Hepatocyte (in vitro differentiated cells): ENCODE results near the gene SERF2. TPM values are rescaled to one million over a fixed set of nuclear protein-coding genes. Genes with fewer than 3 reads are reported as not detected.

Experiments
- DNase-seq: peaks from one replicate; pipeline ENCODE4 v3.0.0-alpha.2; 2016; ENCODE audit warnings: low spot score
- H2AFZ ChIP-seq: fragments of 200-600 bp; sonication (generic); 2 replicates; pipeline ENCODE4 v1.6.0; 2016; ENCODE audit warnings: antibody characterized with exemption, mild to moderate bottlenecking
- H3K27ac ChIP-seq: fragments of 200-600 bp; sonication (generic); 2 replicates; pipeline ENCODE4 v1.5.1; 2016; ENCODE audit warnings: mild to moderate bottlenecking
- H3K27me3 ChIP-seq: fragments of 200-600 bp; sonication (generic); 2 replicates; pipeline ENCODE4 v1.6.1; 2016
- H3K36me3 ChIP-seq: fragments of 200-600 bp; sonication (generic); replicated peaks from 2 replicates; pipeline ENCODE4 v1.5.1; 2016; ENCODE audit warnings: low read depth; ENCODE audit not compliant: insufficient read depth
- H3K4me1 ChIP-seq: fragments of 200-600 bp; sonication (generic); 2 replicates; pipeline ENCODE4 v1.5.1; 2016; ENCODE audit warnings: mild to moderate bottlenecking, moderate library complexity; ENCODE audit not compliant: insufficient read depth
- H3K4me2 ChIP-seq: fragments of 200-600 bp; sonication (generic); 2 replicates; pipeline ENCODE4 v1.6.0; 2016
- H3K4me3 ChIP-seq: fragments of 200-600 bp; sonication (generic); 2 replicates; pipeline ENCODE4 v1.5.1; 2016; ENCODE audit warnings: mild to moderate bottlenecking
- H3K79me2 ChIP-seq: fragments of 200-600 bp; sonication (generic); 2 replicates; pipeline ENCODE4 v1.6.0; 2017; ENCODE audit warnings: mild to moderate bottlenecking
- H3K9me2 ChIP-seq: fragments of 200-600 bp; sonication (generic); replicated peaks from 2 replicates; pipeline ENCODE4 v1.6.0; 2017; ENCODE audit warnings: mild to moderate bottlenecking; ENCODE audit not compliant: insufficient read depth
- H3K9me3 ChIP-seq: fragments of 200-600 bp; sonication (generic); 2 replicates; pipeline ENCODE4 v1.5.1; 2016; ENCODE audit warnings: low read depth, mild to moderate bottlenecking
- H4K20me1 ChIP-seq: fragments of 200-600 bp; sonication (generic); 2 replicates; pipeline ENCODE4 v1.6.0; 2016; ENCODE audit warnings: mild to moderate bottlenecking; ENCODE audit not compliant: insufficient read depth, poor library complexity, severe bottlenecking
- EZH2 ChIP-seq: fragments of 200-600 bp; sonication (generic); IDR thresholded peaks from 2 replicates; pipeline ENCODE4 v1.6.1; 2016; ENCODE audit warnings: antibody characterized with exemption, mild to moderate bottlenecking, borderline replicate concordance
- EZH2phosphoT487 ChIP-seq: fragments of 200-600 bp; sonication (generic); IDR thresholded peaks from one replicate; pipeline ENCODE4 v1.6.1; 2018; ENCODE audit warnings: antibody characterized with exemption, mild to moderate bottlenecking, low read depth, moderate library complexity; ENCODE audit not compliant: unreplicated experiment, severe bottlenecking
- WGBS: methylation state at CpG from one replicate; pipeline ENCODE4 v1.1.6; 2016; ENCODE audit warnings: low lambda C conversion rate; ENCODE audit errors: missing lambda C conversion rate; 5-methylcytosine and 5-hydroxymethylcytosine counted together
- polyA plus RNA-seq: library from polyadenylated mRNA; unstranded; fragments of >200 nt; fragmentation: Nextera tagmentation; extraction: Ambion mirVana; gene quantifications from 2 replicates; pipeline ENCODE4 v1.2.1, GENCODE V29; 2016
- total RNA-seq: library from RNA; depleted of rRNA; stranded (reverse); fragments of >200 nt; gene quantifications from 2 replicates; pipeline ENCODE4 v1.2.3, GENCODE V29; 2014
- TF ChIP-seq, protein P1 (sequence below): fragments of 200-600 bp; sonication (generic); IDR thresholded peaks from 2 replicates; pipeline ENCODE4 v1.5.1; 2016; ENCODE audit warnings: antibody characterized with exemption, mild to moderate bottlenecking; ENCODE audit not compliant: poor library complexity

The SERF2 gene
- total and polyA plus RNA-seq, 2 experiments from 2014 or later: 958 to 2,443 TPM

GRCh38 chr15:43772624-43773023, 19.5 kb upstream of the SERF2 start:
- Histone ChIP-seq H3K27ac (no peak overlapping the region), H3K9me2 (no peaks in the 10 kb centered on the region), H3K4me1 (peaks cover under 1% of the 10 kb centered on the region), H2AFZ (no peak overlapping the region), H3K27me3 (no peaks in the 10 kb centered on the region), H3K36me3 (no peaks in the 10 kb centered on the region), H3K9me3 (no peaks in the 10 kb centered on the region), H4K20me1 (no peaks in the 10 kb centered on the region), H3K4me2 (no peak overlapping the region), H3K4me3 (no peak overlapping the region), H3K79me2 (no peaks in the 10 kb centered on the region)
- no peak for TF ChIP-seq EZH2
- no peak for TF ChIP-seq EZH2phosphoT487
- TF ChIP-seq, protein P1, sequence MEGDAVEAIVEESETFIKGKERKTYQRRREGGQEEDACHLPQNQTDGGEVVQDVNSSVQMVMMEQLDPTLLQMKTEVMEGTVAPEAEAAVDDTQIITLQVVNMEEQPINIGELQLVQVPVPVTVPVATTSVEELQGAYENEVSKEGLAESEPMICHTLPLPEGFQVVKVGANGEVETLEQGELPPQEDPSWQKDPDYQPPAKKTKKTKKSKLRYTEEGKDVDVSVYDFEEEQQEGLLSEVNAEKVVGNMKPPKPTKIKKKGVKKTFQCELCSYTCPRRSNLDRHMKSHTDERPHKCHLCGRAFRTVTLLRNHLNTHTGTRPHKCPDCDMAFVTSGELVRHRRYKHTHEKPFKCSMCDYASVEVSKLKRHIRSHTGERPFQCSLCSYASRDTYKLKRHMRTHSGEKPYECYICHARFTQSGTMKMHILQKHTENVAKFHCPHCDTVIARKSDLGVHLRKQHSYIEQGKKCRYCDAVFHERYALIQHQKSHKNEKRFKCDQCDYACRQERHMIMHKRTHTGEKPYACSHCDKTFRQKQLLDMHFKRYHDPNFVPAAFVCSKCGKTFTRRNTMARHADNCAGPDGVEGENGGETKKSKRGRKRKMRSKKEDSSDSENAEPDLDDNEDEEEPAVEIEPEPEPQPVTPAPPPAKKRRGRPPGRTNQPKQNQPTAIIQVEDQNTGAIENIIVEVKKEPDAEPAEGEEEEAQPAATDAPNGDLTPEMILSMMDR: no peak
- DNase-seq: no peak

GRCh38 chr15:43774062-43774461, 18.1 kb upstream of the SERF2 start:
- H3K27me3 ChIP-seq: no peaks in the 10 kb centered on the region
- no peaks in the 10 kb centered on the region for H4K20me1 ChIP-seq
- H3K9me3 ChIP-seq: no peaks in the 10 kb centered on the region
- H3K27ac ChIP-seq: peak overlapping the region; percentile 35
- H3K4me2 ChIP-seq: no peak overlapping the region
- TF ChIP-seq, protein P1: no peak
- TF ChIP-seq EZH2phosphoT487 (no peak), EZH2 (no peak)
- no peaks in the 10 kb centered on the region for H3K36me3 ChIP-seq
- H3K4me3 ChIP-seq: no peak overlapping the region
- peaks cover 5% of the 10 kb centered on the region for H3K4me1 ChIP-seq
- no peaks in the 10 kb centered on the region for H3K79me2 ChIP-seq
- no peak for DNase-seq
- H2AFZ ChIP-seq: no peak overlapping the region
- H3K9me2 ChIP-seq: no peaks in the 10 kb centered on the region
- 90% methylated on average over 4 of the region's 4 CpGs for WGBS

DNA sequence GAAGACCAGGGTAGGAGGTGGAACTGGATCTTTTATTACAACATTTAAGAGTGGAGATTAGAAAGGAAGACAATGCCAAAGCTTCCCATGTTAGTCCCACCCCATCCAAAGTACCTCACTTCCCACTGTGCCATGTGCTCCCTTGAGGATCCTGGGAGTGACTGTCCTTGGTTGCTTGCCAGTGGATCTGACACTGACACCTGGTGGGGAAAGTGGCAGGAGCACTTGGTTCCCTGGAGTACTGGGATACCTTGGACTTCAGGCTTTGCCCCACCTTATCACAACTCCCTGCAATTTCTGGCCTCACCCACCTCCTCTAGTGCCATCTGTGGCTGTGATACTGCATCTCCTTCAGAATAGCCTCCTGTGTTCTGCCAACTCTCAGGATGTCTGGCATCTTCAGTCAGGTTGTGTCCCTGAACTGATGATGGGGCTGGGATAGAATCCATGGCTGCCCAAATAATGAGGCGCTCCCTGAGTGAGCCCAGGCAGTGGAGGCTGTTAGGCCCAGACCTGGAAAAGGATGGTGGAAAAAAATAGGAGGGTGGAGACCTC, 16.6 kb upstream of the SERF2 start:
- peak overlapping the region; percentile 65 for H3K27ac ChIP-seq
- DNase-seq: peak; percentile 85

More for the DNA sequence above, 16.6 kb upstream of the SERF2 start:
- H3K4me1 ChIP-seq: peaks cover 5% of the 10 kb centered on the region
- TF ChIP-seq, protein P1: peak; percentile 47
- no peak for TF ChIP-seq EZH2phosphoT487
- WGBS: 94% methylated on average over 1 of the region's 1 CpG
- H4K20me1 ChIP-seq: no peaks in the 10 kb centered on the region
- H3K79me2 ChIP-seq: no peaks in the 10 kb centered on the region
- no peak overlapping the region for H2AFZ ChIP-seq
- peak overlapping the region; percentile 82 for H3K4me2 ChIP-seq
- H3K4me3 ChIP-seq: no peak overlapping the region
- no peaks in the 10 kb centered on the region for H3K9me2 ChIP-seq
- no peaks in the 10 kb centered on the region for H3K9me3 ChIP-seq
- H3K36me3 ChIP-seq: no peaks in the 10 kb centered on the region
- no peaks in the 10 kb centered on the region for H3K27me3 ChIP-seq
